Keratinocyte (primary cell): Measurements from ENCODE around the gene TEKT5. TPM values are rescaled to one million over a fixed set of nuclear protein-coding genes. Genes with fewer than 3 reads are reported as not detected.

ENCODE experiments used
- DNase-seq: peaks from one replicate; pipeline ENCODE4 v3.0.0-alpha.2; 2011; ENCODE audit warnings: low read depth, missing footprints, low spot score
- FAIRE-seq: peaks from 2 replicates; lab custom pipeline; 2011; peaks lifted over from hg19 to GRCh38; lab: Jason Lieb, UNC
- H2AFZ ChIP-seq: 2 replicates; pipeline ENCODE4 v1.6.0; 2012; ENCODE audit warnings: low read length, control low read depth, inconsistent platforms; ENCODE audit not compliant: control insufficient read depth
- H3K27ac ChIP-seq: 2 replicates; pipeline ENCODE4 v1.5.1; 2011; ENCODE audit warnings: low read length; ENCODE audit not compliant: control insufficient read depth, insufficient read depth
- H3K27me3 ChIP-seq: 3 replicates; pipeline ENCODE4 v1.6.0; 2011; ENCODE audit warnings: low read length; ENCODE audit not compliant: control insufficient read depth, insufficient read depth; ENCODE audit errors: extremely low read depth
- H3K36me3 ChIP-seq, 2 experiments: 2 replicates in 1 of 2; 3 replicates in 1 of 2; pipeline ENCODE4 v1.5.1; 2011; ENCODE audit warnings: low read length in 2 of 2, mild to moderate bottlenecking in 1 of 2; ENCODE audit not compliant: control insufficient read depth in 2 of 2, insufficient read depth in 2 of 2; ENCODE audit errors: extremely low read depth in 1 of 2
- H3K4me1 ChIP-seq: 3 replicates; pipeline ENCODE4 v1.5.1; 2011; ENCODE audit warnings: low read length; ENCODE audit not compliant: control insufficient read depth, insufficient read depth; ENCODE audit errors: extremely low read depth
- H3K4me2 ChIP-seq: 3 replicates; pipeline ENCODE4 v1.6.0; 2011; ENCODE audit warnings: low read depth, low read length; ENCODE audit not compliant: control insufficient read depth, insufficient read depth; ENCODE audit errors: extremely low read depth
- H3K4me3 ChIP-seq, 3 experiments: fragments of 200-600 bp in 1 of 3; sonication (generic) in 1 of 3; 2 replicates in 2 of 3; 3 replicates in 1 of 3; pipeline ENCODE4 v1.5.1; 2011 to 2016; ENCODE audit warnings: low read length in 3 of 3, mild to moderate bottlenecking in 3 of 3, control low read depth in 2 of 3, inconsistent platforms in 1 of 3, low read depth in 1 of 3, mixed read lengths in 1 of 3, mixed run types in 1 of 3, moderate library complexity in 1 of 3; ENCODE audit not compliant: control insufficient read depth in 2 of 3, insufficient read depth in 2 of 3; ENCODE audit errors: extremely low read depth in 1 of 3
- H3K79me2 ChIP-seq: 2 replicates; pipeline ENCODE4 v1.6.0; 2012; ENCODE audit warnings: low read length; ENCODE audit not compliant: control insufficient read depth, insufficient read depth
- H3K9ac ChIP-seq: 3 replicates; pipeline ENCODE4 v1.6.0; 2011; ENCODE audit warnings: low read length; ENCODE audit not compliant: control insufficient read depth, insufficient read depth; ENCODE audit errors: extremely low read depth
- H3K9me1 ChIP-seq: 3 replicates; pipeline ENCODE4 v1.6.0; 2011; ENCODE audit warnings: low read length; ENCODE audit not compliant: control insufficient read depth, insufficient read depth; ENCODE audit errors: extremely low read depth
- H3K9me3 ChIP-seq: 2 replicates; pipeline ENCODE4 v1.5.1; 2012; ENCODE audit warnings: low read depth, low read length; ENCODE audit not compliant: control insufficient read depth
- H4K20me1 ChIP-seq: 3 replicates; pipeline ENCODE4 v1.6.0; 2011; ENCODE audit warnings: low read length; ENCODE audit not compliant: control insufficient read depth, insufficient read depth; ENCODE audit errors: extremely low read depth
- CTCF ChIP-seq, 3 experiments: IDR thresholded peaks in 1 of 3; conservative IDR thresholded peaks in 1 of 3; optimal IDR thresholded peaks in 1 of 3; 2 replicates in 2 of 3; 3 replicates in 1 of 3; pipeline versions ENCODE3 to v1.5.1; 2011; ENCODE audit warnings: low read length in 3 of 3, mild to moderate bottlenecking in 3 of 3, moderate library complexity in 2 of 3, control low read depth in 1 of 3, inconsistent platforms in 1 of 3; ENCODE audit not compliant: insufficient read depth in 2 of 3; ENCODE audit errors: extremely low read depth in 1 of 3
- EZH2 ChIP-seq: IDR thresholded peaks from one replicate; pipeline ENCODE4 v1.6.1; 2012; ENCODE audit warnings: inconsistent platforms, mild to moderate bottlenecking, low read length, moderate library complexity
- dilution Hi-C: fragments of 300-500 bp; cut with MboI; formaldehyde crosslinking; loops from one replicate; pipeline ENCODE4 v1.7.0; 2020; ENCODE audit warnings: low sequenced_read_pairs; ENCODE audit not compliant: extremely low pct_ligation_motif_present
- polyA plus RNA-seq, 5 experiments: library from polyadenylated mRNA; depleted of rRNA in 3 of 5; stranded (reverse) in 3 of 5; stranded (forward) in 1 of 5; unstranded in 1 of 5; fragments of >200 nt; gene quantifications; 1 replicate in 1 of 5; 2 replicates in 3 of 5; 3 replicates in 1 of 5; pipeline versions ENCODE4 v1.2.1 to v1.2.3, GENCODE V29; 2011 to 2012; ENCODE audit warnings: missing spikeins in 2 of 5, low read depth in 1 of 5, low replicate concordance in 1 of 5

TEKT5 gene
- polyA plus RNA-seq, 1 donor (not counting 4 experiments of a cell fraction or from before 2014, with no cell fraction given) = not detected

GRCh38 chr16:10641953-10642949, 52.5 kb downstream of the TEKT5 start:
- Histone ChIP-seq H3K79me2 (no peaks in the 10 kb centered on the region), H3K36me3 (no peaks in the 10 kb centered on the region), H2AFZ (no peak overlapping the region), H3K4me1 (no peaks in the 10 kb centered on the region), H3K27me3 (no peaks in the 10 kb centered on the region), H4K20me1 (no peaks in the 10 kb centered on the region), H3K4me3 (no peak overlapping the region), H3K9me3 (no peaks in the 10 kb centered on the region), H3K9me1 (no peaks in the 10 kb centered on the region), H3K4me2 (no peak overlapping the region), H3K9ac (no peak overlapping the region), H3K27ac (no peak overlapping the region)
- dilution Hi-C loops = no loop called here
- DNase-seq (no peak), FAIRE-seq (no peak)
- TF ChIP-seq CTCF (optimal IDR thresholded peaks at IDR 0.05 in 1 of 3, IDR thresholded peaks at IDR 0.05 in 1 of 3, conservative IDR thresholded peaks at IDR 0.05 in 1 of 3; ENCODE audit: extremely low read depth in 1 of 3, insufficient read depth in 2 of 3, low read length in 3 of 3) (no peak), EZH2 (no peak)

GRCh38 chr16:10641555-10641952, 53.2 kb downstream of the TEKT5 start:
- H3K4me2 ChIP-seq = no peak overlapping the region
- no peaks in the 10 kb centered on the region for H3K36me3 ChIP-seq
- H2AFZ ChIP-seq = no peak overlapping the region
- H3K4me1 ChIP-seq = no peaks in the 10 kb centered on the region
- H3K9me1 ChIP-seq = no peaks in the 10 kb centered on the region
- no peaks in the 10 kb centered on the region for H3K79me2 ChIP-seq
- H3K9me3 ChIP-seq = no peaks in the 10 kb centered on the region
- no peak overlapping the region for H3K9ac ChIP-seq
- no peak for DNase-seq
- no peak overlapping the region for H3K4me3 ChIP-seq
- FAIRE-seq = no peak
- dilution Hi-C loops = no loop called here
- no peaks in the 10 kb centered on the region for H4K20me1 ChIP-seq
- H3K27ac ChIP-seq = no peak overlapping the region
- no peak for TF ChIP-seq EZH2
- no peak for TF ChIP-seq CTCF (optimal IDR thresholded peaks at IDR 0.05 in 1 of 3, IDR thresholded peaks at IDR 0.05 in 1 of 3, conservative IDR thresholded peaks at IDR 0.05 in 1 of 3; ENCODE audit: extremely low read depth in 1 of 3, insufficient read depth in 2 of 3, low read length in 3 of 3)
- no peaks in the 10 kb centered on the region for H3K27me3 ChIP-seq
